HG03575 (cell line): ENCODE results near the gene IL2RA.
A peak's percentile ranks its signal among the peaks of the same experiment; 100 is the strongest.
"Not testable (repeated sequence)": the region's sequence is repeated elsewhere in the genome, so short reads cannot be mapped to it uniquely, and the experiment has no call there.

Experiments used
- ATAC-seq: cut with Tn5 transposase; IDR thresholded peaks from one replicate; pipeline ENCODE4 v1.9.1; 2021; ENCODE audit not compliant: unreplicated experiment, insufficient number of reproducible peaks, low FRiP score; ENCODE audit errors: extremely low read depth

Gene IL2RA

DNA sequence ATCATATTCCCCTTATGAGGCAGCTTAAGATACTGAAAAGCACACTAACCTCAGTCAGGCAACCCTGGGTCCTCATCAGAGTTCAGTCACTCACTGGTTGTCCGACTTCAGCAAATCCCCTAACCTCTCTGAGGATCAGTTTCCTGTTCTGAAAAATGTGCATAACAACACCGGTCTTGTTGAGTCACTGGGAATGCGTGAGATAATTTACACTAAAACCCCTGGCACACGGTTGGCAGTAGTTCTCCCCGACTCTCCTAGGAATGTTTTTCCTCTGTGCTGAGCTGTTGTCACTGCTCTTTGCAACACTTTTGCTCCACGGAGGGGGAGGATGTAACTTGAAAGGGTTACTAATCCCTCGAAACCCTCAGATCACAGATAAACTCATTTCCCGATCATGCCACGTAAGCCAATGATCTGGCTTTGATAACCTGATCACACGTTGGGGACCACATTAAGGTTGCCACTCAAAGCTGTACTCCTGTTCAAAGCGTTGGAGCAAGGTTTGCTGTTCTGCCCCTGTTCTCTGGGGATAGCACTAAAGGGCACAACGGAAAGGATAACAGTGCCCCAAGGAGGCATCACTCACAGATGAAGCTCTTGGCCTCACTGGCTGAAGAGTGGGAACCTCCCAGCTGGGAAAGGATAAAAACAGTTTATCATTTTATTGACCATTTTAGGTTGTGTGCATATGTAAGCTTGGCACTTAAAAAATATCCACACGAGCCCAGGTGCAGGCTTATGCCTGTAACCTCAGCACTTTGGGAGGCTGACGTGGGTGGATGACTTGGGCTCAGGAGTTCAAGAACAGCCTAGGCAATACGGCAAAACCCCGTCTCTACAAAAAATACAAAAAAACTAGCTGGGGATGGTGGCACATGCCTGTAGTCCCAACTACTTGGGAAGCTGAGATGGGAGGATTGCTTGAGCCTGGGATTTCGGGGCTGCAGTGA is 21.6 kb upstream of the IL2RA start:
- no peak for ATAC-seq

DNA sequence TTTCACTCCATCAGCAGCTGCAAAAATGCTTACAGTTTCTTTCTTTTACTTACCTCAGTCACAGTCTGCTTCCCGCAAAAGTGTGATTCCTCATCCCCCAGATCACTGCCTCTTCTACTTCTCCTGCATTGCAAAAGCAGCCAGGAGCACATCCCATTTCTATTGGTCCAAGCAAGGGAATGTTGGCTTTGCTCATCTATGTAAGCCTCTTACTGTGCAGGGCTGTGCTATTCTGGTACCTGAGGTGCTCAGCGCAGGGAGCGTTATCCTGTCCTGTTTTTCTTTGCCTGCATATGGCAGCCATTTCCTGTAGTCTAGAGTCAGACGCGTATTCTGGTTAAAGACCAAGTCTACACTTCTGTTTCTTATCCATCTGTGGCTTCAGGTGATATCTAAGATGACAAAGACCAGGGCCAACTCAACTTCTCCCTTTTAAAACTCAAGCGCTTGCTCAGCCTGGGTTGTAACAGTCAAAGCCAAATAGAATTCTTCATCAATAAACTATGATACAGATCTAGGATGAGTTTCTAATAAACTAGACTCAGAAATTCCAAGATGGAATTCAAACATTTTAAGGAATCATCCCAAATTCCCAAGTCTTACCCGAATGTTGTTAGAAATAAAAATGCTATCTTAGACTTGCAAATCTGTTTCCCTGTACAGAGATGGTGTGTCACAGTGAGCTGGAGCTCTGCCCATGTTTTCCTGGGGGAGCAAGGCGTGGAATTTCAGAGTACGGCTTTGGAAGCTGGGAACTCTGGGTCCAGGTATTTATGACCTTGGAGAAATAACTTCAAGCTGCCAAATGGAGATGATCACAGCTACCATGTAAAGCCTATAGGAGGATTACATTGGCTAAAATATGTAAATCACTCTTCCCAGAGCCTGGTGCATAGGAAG is 20.6 kb upstream of the IL2RA start:
- ATAC-seq: no peak

- no peak for ATAC-seq
Observed at GRCh38 chr10:6080417-6080973, 18.3 kb upstream of the IL2RA start.

GRCh38 chr10:6079044-6079443 is 16.9 kb upstream of the IL2RA start:
- no peak for ATAC-seq

GRCh38 chr10:6077071-6077675 is 15.0 kb upstream of the IL2RA start:
- ATAC-seq: no peak

DNA sequence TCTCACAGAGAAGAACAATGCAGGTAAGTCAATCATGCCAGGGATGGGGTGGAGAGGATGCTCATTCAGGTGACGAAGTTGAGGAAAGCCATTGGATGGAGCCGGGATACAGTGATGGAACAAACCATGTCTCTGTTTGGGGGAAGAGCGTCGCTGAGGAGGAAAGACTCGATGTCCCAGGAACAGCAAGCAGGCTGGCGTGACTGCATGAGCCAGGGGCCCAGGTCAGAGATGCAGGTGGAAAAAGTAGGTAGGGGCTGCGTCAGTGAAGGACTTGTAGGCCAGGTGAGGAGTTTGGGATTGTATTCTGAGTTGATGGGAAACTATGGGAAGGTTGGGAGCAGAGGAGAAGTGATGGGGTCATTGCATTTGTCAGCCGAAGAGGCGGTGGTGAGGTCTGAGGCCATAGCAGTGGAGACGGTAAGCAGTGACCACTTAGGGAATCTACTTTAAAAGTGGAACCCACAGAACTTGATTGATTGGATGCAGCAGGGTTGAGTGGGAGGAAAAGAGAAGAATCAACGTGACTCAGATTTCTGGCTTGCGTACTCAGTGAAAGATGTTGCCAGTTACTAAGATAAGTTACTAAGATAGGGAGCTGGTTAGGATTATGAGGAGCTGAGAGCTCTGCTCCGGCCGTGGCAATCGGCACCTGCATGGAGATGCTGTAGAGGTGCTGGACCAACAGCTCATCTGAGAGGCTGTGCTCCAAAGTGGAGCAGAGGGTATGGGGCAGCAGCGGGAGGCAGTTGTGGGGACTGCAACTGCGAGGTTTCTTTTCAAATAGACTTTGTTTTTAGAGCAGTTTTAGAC is 12.5 kb upstream of the IL2RA start:
- no peak for ATAC-seq

GRCh38 chr10:6072215-6072934 is 10.2 kb upstream of the IL2RA start:
- no peak for ATAC-seq

GRCh38 chr10:6071181-6072175 is 9.3 kb upstream of the IL2RA start:
- ATAC-seq: no peak

GRCh38 chr10:6070660-6071059 is 8.5 kb upstream of the IL2RA start:
- no peak for ATAC-seq

DNA sequence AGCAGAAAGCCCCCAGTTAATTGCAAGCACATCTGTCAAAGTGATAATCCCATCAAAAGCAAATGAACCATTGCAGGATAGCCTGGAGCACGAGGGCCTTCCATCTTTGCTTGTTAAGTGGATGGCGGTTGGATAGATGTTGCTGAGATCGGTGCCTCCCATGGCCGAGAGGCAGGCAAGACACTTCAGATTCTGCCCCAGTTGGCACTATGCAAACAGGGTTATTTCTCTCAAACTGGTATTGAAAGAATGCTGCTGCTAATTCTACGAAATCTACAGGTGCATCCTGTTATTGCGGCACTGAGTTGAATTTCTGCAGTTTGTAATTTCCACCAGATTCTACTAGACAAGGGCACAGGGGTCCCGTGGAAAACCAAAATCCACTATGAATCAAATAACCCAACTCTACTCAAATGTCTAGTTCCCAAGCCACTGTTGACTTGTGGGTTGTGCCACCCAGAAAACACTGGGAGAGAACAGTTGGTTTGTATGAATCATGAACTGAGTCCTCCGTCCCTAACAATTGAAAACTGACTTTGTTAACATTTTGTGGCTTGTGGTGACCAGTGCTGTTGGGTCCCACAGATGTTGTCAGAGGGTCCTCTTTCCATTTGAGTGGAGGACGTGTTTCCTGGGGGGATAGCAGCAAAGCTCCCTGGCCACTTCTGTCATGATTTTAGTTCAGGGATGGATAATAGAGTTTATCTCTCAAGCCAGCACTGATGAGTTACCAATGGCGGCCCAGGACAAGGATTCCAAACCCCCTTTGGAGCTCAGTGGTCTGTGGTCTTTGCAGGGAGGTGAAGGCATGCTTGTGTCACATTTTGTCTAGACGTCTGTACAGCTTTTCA is 7.1 kb upstream of the IL2RA start:
- no peak for ATAC-seq

- ATAC-seq: peak; percentile 28
Observed at GRCh38 chr10:6068422-6068821, 6.3 kb upstream of the IL2RA start.

GRCh38 chr10:6068006-6068405 is 5.8 kb upstream of the IL2RA start:
- ATAC-seq: no peak

GRCh38 chr10:6067457-6067856 is 5.3 kb upstream of the IL2RA start:
- no peak for ATAC-seq

DNA sequence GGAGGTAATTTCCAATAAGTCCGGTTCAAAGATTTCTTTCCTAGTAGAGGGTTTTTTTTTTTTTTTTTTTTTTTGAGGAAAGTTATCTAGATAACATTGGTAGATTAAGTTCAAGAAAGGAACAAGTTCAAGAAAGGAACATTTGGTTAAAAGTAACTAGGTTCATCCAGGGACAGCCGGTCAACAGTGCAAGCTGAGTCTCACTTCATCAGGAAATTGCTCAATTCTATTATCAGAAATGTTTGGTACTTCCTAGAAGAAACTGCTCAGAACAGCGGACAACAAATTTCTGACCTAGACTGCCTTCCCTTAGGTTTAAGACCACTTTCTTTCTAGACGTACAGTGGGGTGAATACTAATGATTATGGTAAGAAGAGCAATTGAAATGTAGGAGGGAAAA is 3.7 kb upstream of the IL2RA start:
- ATAC-seq: no peak

DNA sequence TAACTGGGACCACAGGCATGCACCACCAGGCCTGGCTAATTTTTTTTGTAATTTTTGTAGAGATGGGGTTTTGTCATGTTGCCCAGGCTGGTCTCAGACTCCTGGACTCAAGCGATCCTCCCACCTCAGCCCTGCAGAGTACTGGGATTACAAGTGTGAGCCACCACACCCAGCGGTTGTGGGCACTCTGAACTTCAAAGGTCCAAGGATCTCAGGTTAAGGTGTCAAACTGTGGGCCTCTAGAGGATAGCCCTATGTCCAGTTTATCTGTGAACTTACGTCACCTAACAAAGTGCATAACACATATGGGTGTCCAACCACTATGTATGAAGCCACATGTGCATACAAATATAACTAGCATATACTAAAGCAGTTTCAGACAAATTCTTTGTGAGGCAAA is 3.2 kb upstream of the IL2RA start:
- ATAC-seq: no peak

- ATAC-seq: not testable (repeated sequence)
Observed at GRCh38 chr10:6064726-6065125, 2.6 kb upstream of the IL2RA start.
